Left renal pelvis (tissue), 4 donors: ENCODE data around the gene SPATS2. TPM values are rescaled to one million over a fixed set of nuclear protein-coding genes. Genes with fewer than 3 reads are reported as not detected.

Source experiments
- DNase-seq, 4 donors: peaks; one replicate each; pipeline ENCODE4 v3.0.0-alpha.2; 2013; ENCODE audit warnings: low read depth in 4 of 4, low spot score in 3 of 4
- polyA plus RNA-seq, 4 donors: library from polyadenylated mRNA; unstranded; fragments of 120-200 nt; gene quantifications; one replicate each; pipeline ENCODE4 v1.2.1, GENCODE V29; 2013; ENCODE audit not compliant: insufficient read length in 4 of 4

SPATS2 gene
- polyA plus RNA-seq, 4 donors = 48.7 to 60.5 (median 50.7) TPM

GRCh38 chr12:49335118-49335954 lies 31.9 kb upstream of the SPATS2 start:
- DNase-seq = no peak

GRCh38 chr12:49335955-49336644 lies 31.2 kb upstream of the SPATS2 start:
- DNase-seq = no peak

- DNase-seq = peak in 1 of 4 donors; percentile 51
Measured at GRCh38 chr12:49336645-49337584, 30.3 kb upstream of the SPATS2 start, which contains the start of gene C1QL4. TSS of gene C1QL4 (minus strand) at chr12:49337188. CDS start at chr12:49336477, 711 bp downstream.

- DNase-seq = no peak
Measured at GRCh38 chr12:49338830-49339463, 28.3 kb upstream of the SPATS2 start.

- DNase-seq = no peak
Measured at GRCh38 chr12:49339464-49339861, 27.8 kb upstream of the SPATS2 start.

GRCh38 chr12:49340095-49340870 lies 27.0 kb upstream of the SPATS2 start:
- DNase-seq = no peak

GRCh38 chr12:49340971-49341776 lies 26.1 kb upstream of the SPATS2 start:
- no peak for DNase-seq

GRCh38 chr12:49341777-49342065 lies 25.5 kb upstream of the SPATS2 start:
- DNase-seq = no peak

- peak in 3 of 4 donors; percentile 70 to 85 (median 73) for DNase-seq
Measured at GRCh38 chr12:49342066-49342913, 25.0 kb upstream of the SPATS2 start.

- DNase-seq = no peak
Measured at GRCh38 chr12:49342914-49343731, 24.1 kb upstream of the SPATS2 start.

GRCh38 chr12:49344486-49345050 lies 22.7 kb upstream of the SPATS2 start:
- DNase-seq = no peak

- peak in 2 of 4 donors; percentile 51 to 78 for DNase-seq
Measured at GRCh38 chr12:49345051-49345824, 22.0 kb upstream of the SPATS2 start.

- DNase-seq = no peak
Measured at GRCh38 chr12:49345825-49346658, 21.2 kb upstream of the SPATS2 start.

- DNase-seq = no peak
Measured at GRCh38 chr12:49346659-49347310, 20.5 kb upstream of the SPATS2 start, which contains the start of gene DNAJC22. TSS of gene DNAJC22 (plus strand) at chr12:49346888. CDS start at chr12:49348873, 1,985 bp downstream.
